Ramos (cell line): ENCODE results near the gene RPLP2.

ENCODE experiments used
- in situ Hi-C: fragments of 300-500 bp; cut with MboI; formaldehyde crosslinking; loops from one replicate; pipeline ENCODE4 v1.14.3; 2022; ENCODE audit warnings: low sequenced_read_pairs; ENCODE audit not compliant: unreplicated experiment

Gene RPLP2

DNA sequence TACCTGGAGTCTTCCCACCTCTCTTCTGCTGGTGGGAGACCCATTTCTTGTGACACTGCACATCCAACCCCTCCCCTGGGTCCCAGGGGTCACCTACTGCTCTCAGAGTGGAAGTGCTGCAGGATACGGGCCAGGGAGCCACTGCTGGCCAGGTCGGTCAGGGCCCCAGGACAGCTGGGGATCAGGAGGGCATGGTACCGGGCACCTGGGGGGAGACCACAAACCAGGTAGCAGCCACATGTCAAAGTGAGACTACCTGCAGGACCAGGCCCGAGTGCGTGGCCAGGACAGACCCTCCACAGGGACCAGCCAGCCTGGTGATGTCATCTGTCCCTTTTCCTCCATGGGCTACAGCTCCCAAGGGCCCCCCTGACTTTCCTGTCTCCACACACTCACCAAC is 36.3 kb upstream of the RPLP2 start:
- in situ Hi-C loops = no loop called here

DNA sequence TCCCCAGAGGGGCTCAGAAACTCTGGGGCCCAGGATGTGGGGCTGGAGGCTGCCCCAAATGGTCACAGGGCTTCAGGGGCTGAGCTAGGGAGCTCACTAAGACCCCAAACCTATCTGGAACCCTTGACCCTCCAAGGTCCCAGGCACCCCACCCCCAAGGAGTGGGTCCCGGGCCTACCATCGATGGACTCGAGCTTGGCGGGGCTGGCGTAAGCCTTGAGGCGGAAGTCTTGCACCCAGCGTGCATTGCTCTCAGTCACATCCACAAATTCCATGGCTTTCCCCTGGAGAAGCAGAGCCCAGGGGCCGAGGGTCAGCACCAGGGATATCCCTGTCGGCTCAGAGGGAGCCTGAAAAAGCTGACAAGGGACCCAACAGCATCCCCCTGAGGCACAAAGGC is 35.9 kb upstream of the RPLP2 start:
- in situ Hi-C loops = no loop called here

DNA sequence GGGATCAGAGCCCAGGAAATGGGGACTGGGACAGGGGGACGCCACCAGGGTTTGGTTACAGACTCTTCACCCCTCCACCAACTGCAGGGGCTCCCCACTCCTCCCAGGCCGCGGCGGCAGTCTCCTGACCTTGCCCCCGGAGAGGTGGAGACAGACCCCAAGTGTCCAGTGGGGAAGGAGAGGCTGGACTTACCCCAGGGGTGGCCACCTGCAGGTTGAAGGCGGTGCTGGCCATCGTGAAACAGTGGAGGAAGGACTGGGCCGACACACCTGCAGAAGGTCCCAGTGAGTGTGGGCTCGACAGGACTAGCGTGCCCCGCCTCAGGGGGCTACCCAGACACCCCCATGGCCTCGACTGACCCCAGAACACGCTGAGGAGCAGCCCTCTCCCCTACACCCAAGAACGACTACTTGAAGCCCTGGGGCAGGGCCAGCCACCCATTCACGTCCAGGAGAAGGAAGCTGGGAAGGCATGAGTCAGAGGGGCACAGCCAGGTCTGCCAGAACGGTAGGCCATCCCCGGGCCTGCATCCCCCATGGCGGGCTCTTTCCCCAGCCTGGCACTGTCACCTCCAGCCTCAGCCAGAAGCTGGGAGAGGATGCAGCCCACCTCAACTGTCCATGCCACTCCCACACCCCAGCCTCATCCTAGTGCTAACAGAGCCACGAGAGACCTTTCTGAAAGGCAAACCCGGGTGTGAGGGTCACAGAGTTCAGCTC is 34.7 kb upstream of the RPLP2 start:
- in situ Hi-C loops = no loop called here

DNA sequence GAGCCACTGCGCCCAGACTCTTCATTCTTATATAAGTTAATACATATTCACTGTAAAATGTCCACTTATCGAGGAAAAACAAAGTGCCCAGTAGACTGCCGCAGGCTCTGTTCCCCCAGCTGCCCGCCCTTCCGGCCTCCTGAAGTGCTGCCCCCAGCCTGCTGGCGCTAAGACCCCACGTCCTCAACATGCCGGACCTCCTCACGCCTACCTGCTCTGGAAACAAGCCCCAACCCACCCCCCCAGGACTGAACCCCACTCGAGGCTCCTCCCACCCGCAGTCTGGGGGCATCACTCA is 33.6 kb upstream of the RPLP2 start:
- in situ Hi-C loops = no loop called here

DNA sequence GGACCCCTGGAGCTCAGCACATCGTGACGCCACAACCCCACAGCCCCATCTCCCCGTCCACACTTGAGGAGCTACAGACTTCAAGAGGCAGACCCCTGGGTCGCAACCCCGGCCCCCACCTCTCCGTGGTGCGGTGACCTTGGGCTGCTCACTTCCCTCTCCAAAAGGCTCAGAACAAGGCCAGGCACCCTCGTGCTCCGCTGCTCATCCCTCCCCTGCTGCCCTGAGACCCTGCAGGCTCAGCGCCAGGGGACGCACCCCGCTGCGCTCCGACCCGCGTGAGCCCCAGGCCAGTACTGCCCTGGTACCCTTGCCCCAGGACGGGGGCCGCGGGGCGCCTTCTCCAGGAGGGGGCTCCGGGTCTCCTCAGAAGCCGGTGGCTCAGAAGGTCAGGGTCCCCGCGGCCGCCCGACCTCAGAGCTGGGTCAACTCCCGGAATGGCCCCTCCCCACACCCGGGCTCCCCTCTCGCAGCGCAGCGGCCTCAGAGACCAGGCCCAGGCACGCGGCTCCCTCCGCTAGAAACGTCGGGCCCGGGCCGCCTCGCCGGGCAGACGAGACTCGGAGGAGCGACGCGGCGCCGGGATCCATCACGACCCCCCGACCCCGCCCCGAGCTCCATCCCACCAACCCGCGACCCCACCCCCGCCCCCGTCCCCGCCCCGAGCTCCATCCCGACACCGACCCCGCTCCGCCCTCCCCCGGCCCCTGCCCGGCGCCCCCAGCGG is 33.0 kb upstream of the RPLP2 start:
- in situ Hi-C loops = no loop called here

DNA sequence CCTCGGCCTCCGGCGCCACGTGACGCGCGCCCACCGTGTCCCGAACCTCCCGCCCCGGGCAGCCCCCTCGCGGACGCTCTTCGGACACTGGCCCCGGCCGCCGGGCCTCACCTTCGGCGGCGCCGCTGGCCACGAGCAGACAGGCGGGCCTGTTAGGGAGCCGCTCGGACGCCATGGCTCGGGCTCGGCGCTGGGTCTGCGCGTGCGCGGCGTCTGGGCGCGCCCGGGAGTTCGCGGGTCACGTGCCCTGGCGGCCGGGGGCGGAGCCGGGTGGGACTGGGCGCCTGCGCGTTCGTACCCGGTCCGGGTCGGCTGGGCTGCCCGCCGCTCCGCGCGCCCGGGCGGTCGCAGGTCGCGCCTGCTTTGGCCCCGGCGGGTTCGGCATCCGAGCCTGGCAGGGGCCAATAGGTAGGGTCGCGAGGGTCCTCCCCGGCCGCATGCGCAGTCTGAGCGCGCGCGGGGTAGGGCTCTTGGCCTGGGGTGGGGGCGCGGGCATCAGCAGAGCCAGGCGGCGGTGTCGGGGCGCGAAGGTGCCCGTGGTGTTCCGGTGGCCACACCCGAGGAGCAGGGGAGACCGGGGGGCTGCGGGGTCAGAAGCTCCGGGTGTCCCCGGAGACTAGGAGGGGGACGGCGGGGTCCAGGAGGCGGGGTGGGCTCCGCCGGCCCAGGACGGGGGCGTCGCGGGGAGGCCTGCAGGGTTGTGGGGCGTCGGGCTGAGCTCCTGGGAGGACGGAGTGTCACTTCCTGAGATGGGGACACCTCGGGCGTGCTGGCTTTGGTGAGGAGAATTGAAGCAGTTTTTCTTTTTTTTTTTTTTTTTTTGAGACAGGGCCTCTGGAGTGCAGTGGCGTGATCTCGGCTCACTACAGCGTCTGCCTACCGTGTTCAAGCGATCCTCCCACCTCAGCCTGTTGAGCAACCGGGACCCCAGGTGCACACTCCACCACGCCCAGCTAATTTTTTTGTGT is 32.2 kb upstream of the RPLP2 start, which contains the start of gene GATD1:
TSS of gene GATD1 (minus strand) at position 200 of the 968 bp plus-strand sequence. CDS start at position 175, 25 bp downstream.
- in situ Hi-C loops = no loop called here

DNA sequence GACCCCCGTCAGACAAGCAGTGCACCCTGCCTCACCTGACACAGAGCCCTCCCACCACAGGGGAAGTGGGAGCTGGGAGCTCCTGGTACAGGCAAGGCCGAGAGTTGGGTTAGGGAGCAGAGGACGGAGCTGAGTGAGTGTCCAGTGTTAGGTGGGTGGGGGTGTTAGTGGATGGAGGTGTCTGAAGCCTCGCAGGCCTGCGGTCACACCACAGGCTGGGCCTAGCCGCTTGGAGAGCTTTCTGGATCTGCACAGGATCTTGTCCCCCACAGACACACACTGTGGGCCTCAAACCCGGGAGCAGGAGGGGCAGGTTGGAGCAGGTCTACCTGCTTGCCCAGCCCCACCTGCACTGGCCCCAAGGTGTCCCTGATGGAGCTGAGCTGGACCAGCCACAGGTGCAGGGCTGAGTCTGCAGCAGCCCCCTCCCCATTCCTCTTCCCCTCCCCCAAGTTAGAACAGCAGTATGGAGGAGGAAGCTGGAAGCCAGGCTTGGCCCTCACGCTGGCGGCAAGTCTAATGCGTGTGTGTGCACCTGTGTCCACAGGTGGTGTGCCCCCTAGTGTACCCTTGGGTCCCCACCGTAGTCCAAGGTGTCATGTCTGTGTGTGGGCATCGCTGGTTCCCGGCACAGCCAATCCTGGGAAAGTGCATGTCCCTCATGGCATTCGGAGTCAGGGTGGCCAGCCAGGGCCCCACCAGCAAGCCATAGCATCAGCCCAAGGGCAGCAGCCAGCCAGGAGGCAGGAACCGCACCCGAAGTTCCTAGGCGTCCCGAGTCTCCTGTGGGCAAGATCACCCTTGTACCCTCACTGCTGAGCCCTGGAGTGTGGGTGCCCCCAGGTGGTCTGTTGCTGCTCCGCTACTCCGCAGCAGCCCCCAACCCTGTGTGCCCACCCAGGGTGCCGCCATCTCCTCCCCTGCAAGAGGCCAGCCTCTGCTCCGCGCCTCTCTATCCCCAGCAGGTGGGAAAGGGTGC is 30.5 kb upstream of the RPLP2 start:
- in situ Hi-C loops = no loop called here

DNA sequence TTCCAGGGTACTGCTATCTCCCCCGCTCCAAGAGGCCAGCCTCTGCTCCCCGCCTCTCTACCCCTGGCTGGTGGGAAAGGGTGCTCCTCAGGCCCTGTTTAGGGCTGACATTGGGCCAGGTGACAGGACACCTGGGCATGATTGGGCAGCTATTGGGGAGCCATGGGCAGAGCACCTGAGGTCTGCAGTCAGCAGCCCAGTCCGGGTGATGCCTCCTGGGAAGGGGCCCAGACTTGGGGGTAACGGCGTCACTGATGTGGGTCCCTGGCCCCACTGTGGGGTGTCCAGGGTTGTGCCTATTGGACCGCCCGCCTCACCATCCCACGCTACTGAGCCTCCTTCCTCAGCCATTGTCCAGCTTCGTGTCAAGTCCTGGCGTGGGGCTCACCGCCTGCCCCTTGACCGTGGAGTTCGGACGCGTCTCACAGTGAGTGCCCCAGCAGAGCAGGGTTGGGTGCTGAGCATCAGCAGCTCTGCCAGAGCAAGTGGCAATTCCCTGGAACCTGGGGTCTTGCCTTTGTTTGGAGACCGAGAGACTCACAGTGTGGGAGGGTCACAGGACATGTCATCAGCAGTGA is 29.7 kb upstream of the RPLP2 start:
- in situ Hi-C loops = no loop called here

DNA sequence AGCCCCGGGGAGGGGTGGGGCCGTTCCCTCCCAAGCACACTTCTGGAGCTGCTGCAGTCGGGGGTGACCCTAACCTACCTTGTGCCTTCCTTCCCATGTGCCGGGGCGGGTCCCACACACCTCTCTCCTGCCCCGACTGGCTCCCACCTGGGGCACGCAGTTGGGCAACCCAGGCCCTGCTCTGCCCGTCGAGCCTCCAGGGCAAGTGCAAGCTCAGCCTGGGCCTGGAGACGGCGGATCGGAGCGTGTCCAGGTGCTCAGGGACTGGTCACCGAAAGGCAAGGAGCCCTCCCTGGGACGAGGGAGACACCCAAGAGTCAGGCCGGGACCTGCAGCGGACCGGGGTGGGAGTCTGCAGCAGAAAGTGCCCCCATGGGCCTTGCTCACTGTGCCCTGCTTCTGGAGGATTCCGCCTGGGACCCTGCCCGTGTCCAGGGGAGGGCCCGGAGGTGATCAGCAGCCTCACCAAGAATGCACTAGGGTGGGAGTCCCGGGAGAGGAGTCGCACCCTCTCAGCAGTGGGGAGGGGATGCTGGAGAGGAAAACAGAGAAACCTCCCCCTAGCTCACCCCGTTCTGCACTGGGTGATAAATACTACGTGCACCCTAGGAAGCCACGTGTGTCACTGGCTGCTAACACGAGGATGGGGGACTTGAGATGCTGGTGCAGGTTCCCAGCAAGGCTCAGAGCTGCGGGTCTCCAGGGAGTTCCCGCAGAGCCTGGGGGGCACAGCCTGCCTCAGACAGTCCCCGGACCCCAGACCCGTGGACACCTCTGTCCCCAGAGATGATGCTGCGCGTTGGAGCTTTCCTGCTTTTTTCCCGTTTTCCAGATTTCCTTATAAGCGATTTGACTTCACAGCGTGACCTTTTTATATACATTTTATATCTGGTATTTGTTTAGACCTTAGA is 27.2 kb upstream of the RPLP2 start:
- in situ Hi-C loops = no loop called here

DNA sequence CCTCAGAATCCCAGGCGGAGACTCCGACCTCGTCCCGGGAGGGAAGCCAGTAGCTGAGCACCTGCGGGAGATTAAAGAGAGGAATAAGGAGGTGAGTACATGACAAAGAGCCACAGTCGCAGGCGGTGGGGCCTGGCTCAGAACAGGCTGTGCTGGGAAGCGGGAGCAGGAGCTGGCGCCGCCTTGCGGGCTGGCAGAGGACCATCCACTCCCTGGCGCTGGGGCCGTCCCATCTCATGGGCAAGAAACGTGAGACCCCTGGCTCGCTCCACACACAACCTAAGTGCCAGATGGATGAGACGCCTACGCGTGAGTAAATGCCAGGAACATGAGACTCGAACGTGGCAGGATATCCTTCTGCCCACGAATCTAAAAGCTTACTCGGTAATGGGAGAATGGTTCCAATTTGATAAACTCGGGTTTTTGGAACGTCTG is 26.2 kb upstream of the RPLP2 start:
- in situ Hi-C loops = no loop called here

DNA sequence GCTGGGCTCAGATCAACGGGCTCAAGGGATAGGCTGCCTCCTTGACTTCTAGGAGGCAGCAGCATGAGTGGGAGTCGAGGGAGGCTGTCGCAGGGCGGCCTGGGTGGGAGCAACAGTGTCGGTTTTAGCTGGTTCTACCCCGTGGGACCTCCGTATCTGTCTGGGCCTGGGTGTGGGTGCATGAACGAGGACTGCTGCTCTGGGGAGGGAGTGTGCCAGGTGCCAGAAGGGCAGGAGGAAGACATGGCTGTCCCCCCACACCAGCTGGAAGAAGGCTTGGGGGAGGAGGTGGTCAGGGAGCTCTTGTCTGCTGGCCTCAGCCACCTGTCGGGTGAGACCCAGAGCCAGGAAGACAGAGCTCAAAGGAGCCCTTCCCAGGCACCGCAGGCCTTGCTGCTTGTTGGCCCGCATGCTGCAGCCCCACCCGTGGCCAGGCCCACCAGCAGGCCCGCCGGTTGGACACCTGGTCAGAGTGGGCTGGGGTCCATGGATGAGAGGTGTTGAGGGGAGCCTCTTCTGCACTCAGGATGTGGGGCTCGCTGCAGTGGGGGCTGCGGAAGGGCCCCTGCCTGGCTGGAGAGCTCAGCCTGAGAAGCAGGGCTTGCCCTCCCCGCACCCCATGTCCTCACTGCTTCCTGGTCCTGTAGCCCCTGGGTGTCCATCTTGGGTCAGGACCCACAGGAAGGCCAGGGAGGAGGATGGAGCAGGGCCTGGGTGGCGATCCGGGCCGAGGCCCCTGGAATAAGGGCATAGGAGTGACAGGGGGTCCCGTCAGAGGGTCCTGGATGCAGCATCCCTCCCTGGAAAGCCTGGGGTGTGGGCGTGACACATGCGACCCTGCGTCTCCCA is 23.3 kb upstream of the RPLP2 start:
- in situ Hi-C loops = no loop called here

DNA sequence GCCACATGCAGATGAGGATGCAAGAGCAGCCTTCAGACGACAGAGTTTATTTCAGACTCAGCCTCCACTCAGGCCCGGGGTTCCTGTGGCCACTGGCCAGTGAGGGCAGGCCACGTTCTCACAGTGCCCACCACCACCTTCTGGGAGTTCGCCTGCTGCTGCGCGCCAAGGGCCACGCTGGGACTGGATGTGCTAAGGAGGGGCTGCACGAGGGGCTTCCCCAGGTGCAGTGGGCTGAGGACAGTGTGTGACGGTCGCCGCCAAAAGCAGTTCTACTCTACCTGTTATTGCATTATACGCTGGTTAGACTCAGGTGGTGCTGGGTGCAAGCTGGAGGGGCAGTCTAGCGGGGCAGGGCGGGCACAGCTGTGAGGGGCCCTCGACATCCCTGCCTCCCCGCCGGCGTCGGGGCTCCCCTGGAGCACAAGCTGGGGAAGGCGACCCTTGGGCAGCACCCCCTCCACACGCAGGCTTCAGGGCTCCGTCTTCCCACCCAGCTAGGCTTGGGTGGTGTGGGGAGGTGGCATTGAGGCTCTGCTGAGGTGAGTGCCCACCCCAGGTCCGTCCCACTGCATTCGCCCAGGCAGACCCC is 22.6 kb upstream of the RPLP2 start:
- in situ Hi-C loops = no loop called here

DNA sequence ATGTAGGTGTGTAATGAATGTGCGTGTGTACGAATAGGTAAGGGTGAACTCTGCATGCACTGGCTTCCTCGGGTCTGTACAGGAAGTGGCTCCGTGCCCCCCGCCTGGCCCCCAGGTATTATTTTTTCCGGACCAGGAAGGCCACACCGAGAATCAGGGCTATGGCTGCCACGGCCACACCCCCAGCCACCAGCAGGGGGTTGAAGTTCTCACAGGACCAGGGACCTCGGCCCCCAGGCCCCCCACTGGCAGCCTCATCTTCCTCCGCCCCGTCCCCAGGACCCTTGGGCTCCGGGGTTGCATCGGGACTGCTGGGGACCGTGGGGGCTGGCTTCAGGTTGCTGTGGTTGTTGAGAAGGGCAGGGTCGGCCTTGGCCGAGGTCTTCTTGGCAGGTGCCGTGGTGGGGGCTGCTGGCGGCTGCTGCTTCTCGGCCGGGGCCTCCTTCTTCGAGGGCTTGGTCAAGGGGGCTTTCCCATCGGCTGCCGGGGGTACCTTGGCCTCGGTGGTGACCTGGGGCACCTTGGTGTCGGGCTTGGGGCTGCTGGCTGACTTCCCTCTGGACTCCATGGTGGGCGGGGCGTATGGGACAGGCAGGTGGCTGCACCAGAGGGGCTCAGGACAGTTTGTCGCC is 21.6 kb upstream of the RPLP2 start:
- in situ Hi-C loops = no loop called here

DNA sequence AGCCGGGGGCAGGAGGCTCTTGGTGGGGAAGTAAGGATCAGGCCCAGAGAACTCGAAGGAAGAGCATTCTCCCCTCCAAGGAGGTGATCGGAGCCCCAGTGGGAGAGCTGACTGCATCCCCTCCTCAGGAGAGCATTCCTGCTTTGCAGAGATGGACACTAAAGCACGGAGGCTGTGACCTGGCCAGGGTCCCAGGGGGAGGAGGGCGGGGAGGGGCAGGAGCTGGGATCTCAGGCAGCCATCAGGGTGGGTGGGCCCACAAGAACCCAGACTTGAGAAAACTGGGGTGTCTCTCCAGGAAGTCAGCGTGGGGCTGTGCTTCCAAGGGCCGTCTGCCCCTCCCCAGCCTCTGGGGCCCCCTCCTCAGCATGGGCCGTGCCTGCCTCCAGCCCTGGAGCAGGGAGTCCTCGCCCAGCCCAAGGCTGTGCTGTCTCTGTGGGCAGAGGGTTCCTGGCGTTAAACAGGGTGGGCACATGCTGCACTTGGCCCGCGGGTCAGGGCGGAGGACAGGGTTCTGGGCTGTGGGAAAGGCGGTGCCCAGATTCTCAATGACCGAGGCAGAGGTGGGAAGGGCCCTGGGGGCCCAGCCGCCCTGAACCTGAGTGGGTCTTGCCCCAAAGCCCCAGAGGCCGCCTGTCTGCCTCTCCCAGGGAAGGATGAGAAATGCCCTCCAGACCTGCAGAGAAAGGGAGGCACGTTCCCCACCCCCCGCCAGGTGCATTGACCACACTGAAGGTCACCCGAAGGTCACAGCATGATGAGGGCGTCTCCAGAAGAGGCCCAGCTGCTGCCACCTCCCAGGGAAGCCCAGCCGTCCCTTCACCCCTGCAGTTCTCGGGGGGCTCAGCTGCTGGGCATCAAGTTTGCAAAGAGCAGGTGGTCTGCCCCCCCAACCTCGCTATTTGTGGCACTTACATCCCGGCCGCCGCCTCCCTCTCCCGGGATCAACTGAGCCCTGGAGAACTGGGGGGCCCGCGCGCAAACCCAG is 20.5 kb upstream of the RPLP2 start:
- in situ Hi-C loops = no loop called here

DNA sequence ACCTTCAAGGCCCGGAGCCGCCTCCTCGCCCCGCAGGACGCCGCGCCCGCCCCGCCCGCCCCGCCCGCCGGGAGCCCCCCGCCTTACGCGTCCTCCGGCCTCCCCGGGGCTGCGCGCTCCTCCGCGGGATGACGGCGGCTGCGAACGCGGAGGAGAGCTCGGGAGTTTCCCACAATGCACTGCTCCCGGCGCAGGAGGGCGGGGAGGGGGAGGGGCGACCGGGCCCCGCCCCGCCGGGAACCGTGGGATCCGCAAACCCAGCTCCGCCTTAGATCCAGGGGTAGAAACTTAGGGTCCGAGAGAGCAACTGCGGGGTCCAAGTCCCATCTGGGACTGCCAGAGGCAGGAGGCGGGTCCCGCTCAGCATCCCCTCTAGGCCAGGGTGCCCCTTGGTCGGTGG is 19.8 kb upstream of the RPLP2 start, which contains the start of gene CEND1:
TSS of gene CEND1 (minus strand) at position 148 of the 400 bp plus-strand sequence. CDS start 1,514 bp downstream, outside the sequence.
- in situ Hi-C loops = no loop called here
